ENCODE results near the gene TMEM109. TPM values are rescaled to one million over a fixed set of nuclear protein-coding genes. Genes with fewer than 3 reads are reported as not detected.

TMEM109 gene, protein sequence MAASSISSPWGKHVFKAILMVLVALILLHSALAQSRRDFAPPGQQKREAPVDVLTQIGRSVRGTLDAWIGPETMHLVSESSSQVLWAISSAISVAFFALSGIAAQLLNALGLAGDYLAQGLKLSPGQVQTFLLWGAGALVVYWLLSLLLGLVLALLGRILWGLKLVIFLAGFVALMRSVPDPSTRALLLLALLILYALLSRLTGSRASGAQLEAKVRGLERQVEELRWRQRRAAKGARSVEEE
- 43.2 and 44.7 TPM in 2 replicates for total RNA-seq

GRCh38 chr11:60913793-60914632 lies at the start of gene TMEM109:
Gene TMEM109, plus strand, starts transcription at chr11:60914158. Its CDS starts 5,536 bp downstream, at chr11:60919694.

GRCh38 chr11:60866911-60867870 lies 46.8 kb upstream of the TMEM109 start, which contains the start of gene ZP1:
Gene ZP1, plus strand, starts transcription at chr11:60867542. Its CDS starts 20 bp downstream, at chr11:60867562.

DNA sequence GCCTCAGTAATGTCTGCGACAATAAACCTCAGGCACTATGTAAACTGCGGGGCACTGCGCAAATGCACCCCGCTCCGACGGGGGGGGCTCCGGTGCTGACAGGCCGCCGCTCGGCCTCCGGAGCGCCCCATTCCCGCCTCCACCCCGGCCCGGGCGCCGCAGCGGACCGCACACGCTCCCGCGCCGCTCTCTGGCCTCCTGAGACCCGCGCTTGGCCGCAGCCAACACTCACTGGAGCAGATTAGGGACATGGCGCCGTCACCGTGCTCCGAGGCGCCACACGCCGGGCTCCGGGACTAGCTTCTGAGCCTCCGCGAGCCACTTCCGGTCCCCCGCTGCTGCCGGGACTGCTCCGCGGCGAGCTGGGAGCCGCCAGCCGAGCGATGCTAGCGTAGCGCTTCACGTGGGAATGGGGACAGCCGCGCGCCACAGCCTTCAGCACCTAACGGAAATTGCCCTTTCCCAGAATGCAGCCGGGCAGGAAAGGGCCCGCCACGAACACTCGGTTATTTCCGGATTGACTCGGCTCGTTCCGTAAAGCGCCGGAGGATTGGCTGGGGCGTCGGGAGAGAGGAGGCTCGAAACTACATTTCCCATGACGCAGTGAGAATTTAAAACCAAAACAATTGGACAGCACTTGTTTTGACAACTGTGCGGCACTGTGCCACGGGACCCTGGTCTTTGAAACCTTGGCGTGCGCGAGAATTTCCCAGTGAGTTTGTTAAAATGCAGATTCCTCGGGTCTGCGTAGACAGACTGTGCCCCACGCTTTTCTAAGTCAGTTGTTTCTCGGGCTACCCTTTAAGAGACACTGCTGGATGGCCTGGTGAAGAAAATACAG lies 7.6 kb upstream of the TMEM109 start, which contains the start of gene PRPF19:
TSS of gene PRPF19 (minus strand) at position 454 of the 841 bp plus-strand sequence. CDS start at position 251, 203 bp downstream.

GRCh38 chr11:60924110-60924905 lies 10.3 kb downstream of the TMEM109 start, which contains the start of gene TMEM132A:
Gene TMEM132A, plus strand, starts transcription at chr11:60924460. Its CDS starts 174 bp downstream, at chr11:60924634.

GRCh38 chr11:60951904-60952741 lies 38.2 kb downstream of the TMEM109 start, which contains the start of gene SLC15A3:
Gene SLC15A3, minus strand, starts transcription at chr11:60952176. Its CDS starts 625 bp downstream, at chr11:60951551.

GRCh38 chr11:60971520-60971919 lies 57.6 kb downstream of the TMEM109 start, which contains the start of gene CD6:
Gene CD6, plus strand, starts transcription at chr11:60971680. Its CDS starts 186 bp downstream, at chr11:60971866.

Other genes with a start within 250 kb of the TMEM109 start
- not detected in 2 replicates for gene MS4A8, start 214.5 kb upstream of the TMEM109 start, total RNA-seq
- not detected in 2 replicates for gene MS4A18, start 189.4 kb upstream of the TMEM109 start, total RNA-seq
- not detected in 2 replicates for gene MS4A15, start 157.3 kb upstream of the TMEM109 start, total RNA-seq
- not detected in 2 replicates for gene MS4A10, start 128.8 kb upstream of the TMEM109 start, total RNA-seq
- gene CCDC86, start 72.0 kb upstream of the TMEM109 start, total RNA-seq = 9.5 and 16.9 TPM in 2 replicates
- 0.07 and 0.33 TPM in 2 replicates for gene PTGDR2, start 58.2 kb upstream of the TMEM109 start, total RNA-seq
- 0.36 and 0.98 TPM in 2 replicates for gene ZP1, start 46.6 kb upstream of the TMEM109 start, total RNA-seq
- gene PRPF19, start 7.6 kb upstream of the TMEM109 start, total RNA-seq = 35.6 and 47.5 TPM in 2 replicates
- gene TMEM132A, start 10.3 kb downstream of the TMEM109 start, total RNA-seq = 16.5 and 41.5 TPM in 2 replicates
- 10.7 and 16.4 TPM in 2 replicates for gene SLC15A3, start 38.0 kb downstream of the TMEM109 start, total RNA-seq
- not detected in 2 replicates for gene CD6, start 57.5 kb downstream of the TMEM109 start, total RNA-seq
- not detected in 2 replicates for gene CD5, start 188.3 kb downstream of the TMEM109 start, total RNA-seq
- gene VPS37C, start 247.3 kb downstream of the TMEM109 start, total RNA-seq = 8.5 and 11.1 TPM in 2 replicates